Islet of Langerhans (tissue), 1 donor: ENCODE measurements around the gene ACACB.

ENCODE experiments used
- FAIRE-seq: peaks from one replicate; lab custom pipeline; 2011; peaks lifted over from hg19 to GRCh38; lab: Jason Lieb, UNC

ACACB gene

DNA sequence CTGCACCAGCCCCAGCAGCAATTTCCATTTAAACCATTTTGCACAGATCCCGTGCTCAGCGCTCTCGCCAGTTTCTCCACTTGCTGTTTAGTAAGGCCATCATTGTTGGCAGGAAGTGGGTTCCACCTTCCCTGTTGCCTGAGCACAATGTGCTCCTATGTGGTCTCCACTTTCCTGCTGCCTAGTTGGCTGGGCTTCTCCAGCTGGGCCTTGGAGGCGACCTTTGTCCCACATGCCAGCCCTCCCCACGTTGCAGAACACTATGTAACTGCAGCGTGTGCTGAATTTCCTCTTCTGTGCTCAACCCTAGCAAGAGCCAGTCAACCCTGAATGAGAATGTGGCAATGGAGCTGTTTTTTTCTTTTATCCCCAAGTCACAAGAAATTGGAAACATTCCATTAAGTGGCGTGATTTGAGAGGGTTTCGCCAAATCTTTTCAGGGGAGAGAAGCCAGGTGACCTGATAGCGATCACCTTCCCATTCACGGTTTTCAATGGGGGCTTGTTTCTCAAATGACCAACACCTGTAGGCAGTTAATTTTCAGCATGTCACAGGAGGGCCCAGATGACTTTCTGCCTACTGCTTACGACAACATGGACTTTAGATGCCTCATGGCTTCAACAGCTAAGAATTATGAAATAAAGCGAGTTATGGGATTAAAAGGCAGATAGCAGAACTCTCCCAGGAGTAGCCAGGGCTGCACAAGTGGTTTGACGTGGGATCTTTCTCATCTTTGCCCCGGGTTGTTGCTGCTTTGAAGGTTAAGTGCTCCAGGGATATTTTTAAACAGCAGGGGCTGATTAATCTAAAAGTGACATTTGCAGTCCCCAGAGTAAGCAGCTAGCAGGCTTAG, at the start of gene ACACB:
Gene ACACB (plus strand): TSS at position 830 of the 853 bp plus-strand sequence. CDS start 22,819 bp downstream, outside the sequence.
- peak; percentile 82 for FAIRE-seq

DNA sequence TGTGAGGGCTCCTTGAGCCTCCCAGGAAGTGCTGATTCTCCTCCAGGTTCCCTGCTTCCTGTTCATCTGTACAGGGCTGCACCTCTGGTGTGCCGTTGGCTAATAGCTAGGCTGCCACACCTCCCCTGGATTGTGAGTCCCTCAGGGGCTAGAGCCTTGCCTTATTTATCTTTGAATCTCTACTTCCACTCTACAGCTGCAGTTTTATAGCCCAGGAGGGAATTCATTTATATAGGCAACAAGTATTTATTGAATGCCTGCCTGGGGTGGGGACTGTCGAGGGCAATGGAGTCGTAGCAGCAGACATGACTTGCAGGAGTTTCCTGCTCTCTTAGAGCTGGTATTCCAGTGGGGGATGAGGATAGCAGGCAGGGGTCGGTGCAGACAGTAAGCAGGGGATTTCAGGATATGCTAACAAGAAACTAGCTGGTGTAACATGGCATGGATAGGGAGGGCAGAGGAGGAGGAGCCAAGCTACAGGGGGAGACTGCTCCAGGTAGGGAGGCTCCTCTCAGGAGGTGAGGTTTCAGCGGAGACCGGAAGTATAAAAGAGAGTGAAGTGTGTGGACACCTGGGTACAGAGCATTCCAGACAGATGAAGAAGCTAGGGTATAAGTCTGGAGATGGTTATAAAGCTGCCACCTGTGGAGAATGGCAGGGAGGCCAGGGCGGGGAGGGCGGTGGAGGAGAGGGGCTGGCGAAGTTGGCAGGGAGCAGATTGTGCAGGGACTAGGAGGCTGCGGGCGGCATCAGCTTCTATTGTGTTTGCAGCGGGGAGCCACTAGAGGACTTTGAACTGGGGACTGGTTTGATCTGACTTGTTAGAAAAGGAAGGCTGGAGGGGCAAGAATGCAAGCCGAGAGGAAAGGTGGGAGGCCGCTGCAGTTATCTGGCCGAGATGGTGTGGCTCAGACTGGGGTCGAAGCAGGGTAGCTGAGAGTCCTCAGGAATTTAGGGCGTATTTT, 46.8 kb upstream of the ACACB start:
- no peak for FAIRE-seq

DNA sequence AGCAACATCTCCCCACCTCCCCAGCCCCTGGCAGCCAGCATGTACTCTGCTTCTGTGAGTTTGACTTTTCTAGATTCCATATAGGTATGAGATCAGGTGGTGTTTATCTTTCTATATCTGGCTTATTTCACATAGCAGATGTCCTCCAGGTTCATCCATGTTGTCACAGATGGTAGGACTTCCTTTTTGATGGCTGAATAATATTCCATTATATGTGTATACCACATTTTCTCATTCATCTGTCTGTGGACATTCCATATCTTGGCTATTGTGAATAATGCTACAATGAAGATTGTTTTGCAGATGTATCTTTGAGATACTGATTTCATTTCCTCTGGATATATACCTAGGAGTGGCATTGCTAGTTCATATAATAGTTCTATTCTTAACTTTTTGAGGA, 41.5 kb upstream of the ACACB start:
- FAIRE-seq: no peak

DNA sequence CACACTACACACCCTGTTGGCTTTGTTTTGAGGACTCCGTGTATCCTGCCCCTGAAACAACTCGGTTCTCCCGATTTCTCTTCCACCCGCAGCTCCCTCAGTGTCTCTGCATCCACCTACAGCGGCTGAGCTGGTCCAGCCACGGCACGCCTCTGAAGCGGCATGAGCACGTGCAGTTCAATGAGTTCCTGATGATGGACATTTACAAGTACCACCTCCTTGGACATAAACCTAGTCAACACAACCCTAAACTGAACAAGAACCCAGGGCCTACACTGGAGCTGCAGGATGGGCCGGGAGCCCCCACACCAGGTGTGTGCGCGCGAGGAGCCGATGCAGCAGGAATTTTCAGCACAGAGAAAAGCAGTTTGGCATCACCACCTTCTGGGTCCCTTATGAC, 33.6 kb upstream of the ACACB start:
- no peak for FAIRE-seq

DNA sequence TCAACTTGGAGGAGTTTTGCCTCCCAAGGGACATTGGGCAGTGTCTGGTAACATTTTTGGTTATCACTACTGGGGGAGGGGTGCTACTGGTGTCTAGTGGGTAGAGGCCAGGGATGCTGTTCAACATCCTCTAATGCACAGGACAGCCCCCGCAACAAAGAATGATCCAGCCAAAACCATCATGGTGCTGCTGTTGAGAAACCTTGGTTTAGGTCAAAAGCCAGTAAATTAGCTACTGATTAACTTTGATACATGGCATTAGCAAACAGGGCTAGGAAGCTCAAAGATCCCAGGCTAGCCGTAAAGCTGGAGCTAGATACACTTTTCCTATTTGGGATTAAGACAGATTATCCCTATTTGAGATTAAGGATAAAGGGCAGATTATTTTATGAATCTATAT, 32.0 kb upstream of the ACACB start:
- FAIRE-seq: no peak

DNA sequence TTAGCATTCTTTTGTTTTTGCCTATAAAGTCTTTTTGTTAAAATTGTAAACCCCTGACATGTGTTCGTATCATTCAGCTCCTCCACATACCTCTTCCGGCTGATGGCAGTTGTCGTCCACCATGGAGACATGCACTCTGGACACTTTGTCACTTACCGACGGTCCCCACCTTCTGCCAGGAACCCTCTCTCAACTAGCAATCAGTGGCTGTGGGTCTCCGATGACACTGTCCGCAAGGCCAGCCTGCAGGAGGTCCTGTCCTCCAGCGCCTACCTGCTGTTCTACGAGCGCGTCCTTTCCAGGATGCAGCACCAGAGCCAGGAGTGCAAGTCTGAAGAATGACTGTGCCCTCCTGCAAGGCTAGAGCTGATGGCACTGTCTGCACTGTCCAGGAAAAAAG, 30.8 kb upstream of the ACACB start:
- FAIRE-seq: no peak

DNA sequence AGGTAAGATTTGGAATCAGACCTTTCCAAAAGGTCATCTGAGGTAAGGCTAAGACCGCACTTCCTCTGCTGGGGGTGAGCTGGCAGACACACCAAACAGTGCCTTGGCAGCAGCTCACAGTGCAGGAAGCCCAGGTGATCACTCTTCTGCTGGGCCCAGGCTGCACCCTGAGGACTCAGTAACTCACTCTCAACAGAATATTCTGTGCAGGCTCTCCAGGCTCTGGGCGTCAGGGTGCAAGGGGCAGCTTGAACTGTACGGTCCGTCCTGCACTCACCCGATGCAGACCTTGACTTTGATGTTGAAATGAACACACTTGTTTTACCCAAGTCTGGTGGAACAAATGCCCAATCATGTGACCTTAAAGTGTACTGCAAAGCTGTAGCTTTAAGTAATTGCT, 29.1 kb upstream of the ACACB start:
- no peak for FAIRE-seq

DNA sequence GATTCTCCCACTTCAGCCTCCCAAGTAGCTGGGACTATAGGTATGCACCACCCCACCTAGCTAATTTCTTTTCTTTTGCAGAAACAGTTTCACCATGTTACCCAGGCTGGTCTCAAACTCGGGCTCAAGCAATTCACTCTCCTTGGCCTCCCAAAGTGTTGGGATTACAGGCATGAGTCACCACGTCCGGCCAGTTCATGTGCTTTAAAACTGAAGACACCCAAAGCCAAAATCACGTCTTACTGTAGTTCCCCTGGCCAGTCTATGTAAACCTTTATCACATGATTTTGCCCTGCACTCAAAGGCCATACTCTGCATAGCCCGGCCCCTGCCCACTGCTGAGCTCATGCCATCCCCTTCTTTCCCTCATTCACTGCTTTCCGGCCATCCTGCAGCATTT, 27.6 kb upstream of the ACACB start:
- no peak for FAIRE-seq

DNA sequence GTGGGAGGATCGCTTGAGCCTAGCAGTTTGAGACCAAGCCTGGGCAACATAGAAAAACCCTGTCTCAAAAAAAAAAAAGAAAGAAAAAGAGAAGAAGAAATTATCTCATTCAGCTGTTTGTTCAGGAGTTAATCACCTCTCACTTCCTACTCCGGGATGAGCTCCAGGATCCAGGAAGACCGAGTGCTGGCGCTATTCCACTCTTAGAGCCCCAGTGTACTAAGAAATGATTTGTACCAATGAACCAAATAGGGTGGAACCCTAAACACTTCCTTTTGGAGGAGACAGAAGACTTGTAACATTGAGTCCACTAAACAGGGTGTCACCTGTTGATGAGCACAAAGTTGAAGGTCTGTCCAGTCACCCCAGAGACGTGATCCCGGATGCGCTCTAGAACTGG, 26.7 kb upstream of the ACACB start:
- no peak for FAIRE-seq

DNA sequence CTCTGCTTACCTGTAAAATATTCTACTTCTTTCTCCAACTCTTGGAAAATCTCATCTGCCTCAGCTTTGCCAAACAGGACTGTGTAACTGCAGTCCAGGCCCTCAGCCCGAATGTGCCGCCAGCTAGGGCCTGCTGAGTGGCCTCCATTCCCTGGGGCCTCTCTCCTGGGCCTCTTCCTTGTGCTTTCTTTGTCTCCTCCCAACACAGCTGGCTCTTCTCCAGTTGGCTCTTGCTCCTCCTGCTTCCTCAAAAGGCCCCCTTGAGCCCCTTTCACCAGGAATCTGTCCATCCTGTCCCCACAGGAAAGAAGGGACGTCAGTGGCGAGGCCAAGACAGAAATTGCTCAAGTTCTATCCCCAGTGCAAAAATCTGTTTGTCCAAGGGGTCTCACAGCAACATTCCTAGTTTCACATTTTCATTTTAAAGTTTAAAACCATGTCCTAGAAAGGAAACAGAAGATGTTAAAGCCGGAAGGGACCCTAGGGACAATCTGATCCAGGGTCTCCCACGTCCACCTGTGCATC, 23.8 kb upstream of the ACACB start:
- no peak for FAIRE-seq

DNA sequence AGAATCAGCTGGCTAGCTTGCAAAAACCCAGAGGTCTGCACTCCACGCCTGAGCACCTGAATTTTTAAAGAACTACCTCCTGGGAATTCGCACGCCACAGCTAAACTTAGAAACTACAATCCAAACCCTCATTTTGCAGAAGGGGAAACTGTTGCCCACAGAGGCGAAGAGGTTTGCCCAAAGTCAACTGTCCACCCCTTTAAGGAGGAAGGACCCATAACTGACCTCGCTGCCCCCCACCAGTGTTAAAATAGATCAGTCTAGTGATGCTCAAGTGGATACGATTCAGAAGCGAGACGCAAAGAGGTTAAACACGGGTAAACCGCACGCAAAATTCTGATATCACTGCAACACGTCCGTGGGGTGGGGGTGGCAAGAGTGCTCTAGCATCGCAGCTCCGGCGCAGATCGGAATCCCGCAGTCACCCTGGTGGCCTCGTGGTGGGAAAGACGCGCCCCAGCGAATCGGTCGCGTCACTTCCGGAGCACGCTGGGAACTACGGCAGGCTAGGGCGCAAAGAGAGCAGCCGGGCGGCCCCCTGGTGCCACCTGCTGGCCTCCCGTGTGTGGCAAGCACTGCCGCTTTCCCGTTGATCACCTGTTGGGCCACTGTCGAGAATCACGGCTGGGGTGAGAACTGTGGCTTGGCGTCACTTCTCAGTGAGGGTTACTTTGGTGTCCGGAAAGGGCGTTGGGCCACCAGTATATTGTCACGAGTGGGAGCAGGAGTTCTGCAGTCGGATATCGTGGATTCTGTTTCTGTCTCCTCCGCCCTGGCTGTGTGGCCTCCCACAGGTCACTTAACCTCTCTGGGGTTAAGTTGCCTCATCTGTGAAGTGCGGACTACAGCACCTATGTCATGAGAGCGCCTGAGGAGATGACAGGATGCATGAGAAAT, 23.1 kb upstream of the ACACB start, which contains the start of gene ALKBH2:
Gene ALKBH2 (minus strand): TSS at position 451 of the 897 bp plus-strand sequence. CDS start 686 bp downstream, outside the sequence.
- peak; percentile 24 for FAIRE-seq

DNA sequence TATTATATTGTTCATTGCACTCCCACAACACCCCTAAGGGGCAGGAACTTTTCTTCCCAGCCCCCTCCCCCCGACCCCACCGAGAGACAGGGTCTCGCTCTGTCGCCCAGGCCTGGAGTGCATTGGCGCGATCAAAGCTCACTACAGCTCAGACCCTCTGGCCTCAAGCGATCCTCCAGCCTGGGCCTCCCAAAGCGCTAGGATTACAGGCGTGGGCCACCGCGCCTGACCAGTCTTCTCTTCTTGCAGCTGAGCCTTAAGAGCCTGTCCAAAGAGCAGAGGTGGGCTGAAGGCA, 19.3 kb upstream of the ACACB start:
- no peak for FAIRE-seq

DNA sequence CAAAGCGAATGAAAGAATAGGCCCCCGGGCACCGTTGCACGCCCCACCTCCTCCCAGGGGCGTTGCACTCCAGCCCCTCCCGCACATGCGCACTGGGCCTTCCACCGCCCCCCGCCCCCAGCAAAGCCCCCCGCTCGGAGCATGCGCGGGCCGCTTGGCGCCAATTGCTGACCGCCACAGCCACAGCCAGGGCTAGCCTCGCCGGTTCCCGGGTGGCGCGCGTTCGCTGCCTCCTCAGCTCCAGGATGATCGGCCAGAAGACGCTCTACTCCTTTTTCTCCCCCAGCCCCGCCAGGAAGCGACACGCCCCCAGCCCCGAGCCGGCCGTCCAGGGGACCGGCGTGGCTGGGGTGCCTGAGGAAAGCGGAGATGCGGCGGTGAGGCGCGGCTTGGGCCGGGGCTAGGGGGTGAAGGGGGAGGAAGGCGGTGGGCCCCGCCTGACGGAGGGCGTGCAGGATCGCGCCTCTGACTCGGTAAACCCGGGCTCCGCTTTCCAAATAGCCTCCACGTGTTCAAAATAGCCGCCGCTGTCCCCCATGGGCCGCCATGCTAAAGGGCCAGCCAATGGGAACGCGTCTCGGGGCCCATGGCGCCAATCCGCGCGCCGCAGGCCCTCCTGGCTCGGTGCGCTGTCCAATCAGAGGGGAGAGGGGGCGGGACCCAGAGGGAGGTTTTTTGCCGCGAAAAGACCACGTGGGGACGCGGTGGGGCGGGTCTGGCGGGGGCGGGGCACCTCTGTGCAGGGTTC, 18.8 kb upstream of the ACACB start, which contains the start of gene UNG:
Gene UNG (plus strand): TSS at position 163 of the 748 bp plus-strand sequence. CDS start 83 bp downstream, at position 246.
- FAIRE-seq: peak; percentile 33

DNA sequence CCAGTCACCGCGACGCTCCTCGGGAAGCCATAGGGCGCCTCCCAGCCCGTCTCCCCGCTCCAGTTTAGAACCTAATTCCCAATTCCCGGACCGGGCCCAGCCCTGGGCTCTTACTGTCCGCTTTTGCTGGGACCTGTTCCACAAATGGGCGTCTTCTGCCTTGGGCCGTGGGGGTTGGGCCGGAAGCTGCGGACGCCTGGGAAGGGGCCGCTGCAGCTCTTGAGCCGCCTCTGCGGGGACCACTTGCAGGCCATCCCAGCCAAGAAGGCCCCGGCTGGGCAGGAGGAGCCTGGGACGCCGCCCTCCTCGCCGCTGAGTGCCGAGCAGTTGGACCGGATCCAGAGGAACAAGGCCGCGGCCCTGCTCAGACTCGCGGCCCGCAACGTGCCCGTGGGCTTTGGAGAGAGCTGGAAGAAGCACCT, 18.2 kb upstream of the ACACB start:
- FAIRE-seq: no peak

DNA sequence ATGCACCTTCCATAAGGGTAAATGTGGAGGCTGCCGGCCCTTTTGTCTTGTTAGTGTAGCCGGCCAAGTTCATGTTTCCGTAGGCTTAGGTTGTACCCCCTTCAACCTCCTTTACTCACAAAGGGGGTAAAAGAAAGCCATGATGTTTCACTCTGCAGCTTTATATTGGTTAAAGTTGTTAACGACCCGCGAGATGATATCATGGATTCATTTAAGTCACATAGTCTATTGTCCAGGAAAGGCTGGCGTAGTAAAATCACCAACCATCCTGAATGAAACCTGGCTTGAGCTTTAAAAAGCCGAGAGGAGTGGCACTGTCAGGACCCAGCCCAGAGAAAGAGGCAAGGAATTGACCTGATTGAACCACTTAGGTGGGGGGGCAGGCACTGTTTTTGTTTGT, 17.7 kb upstream of the ACACB start:
- FAIRE-seq: no peak

DNA sequence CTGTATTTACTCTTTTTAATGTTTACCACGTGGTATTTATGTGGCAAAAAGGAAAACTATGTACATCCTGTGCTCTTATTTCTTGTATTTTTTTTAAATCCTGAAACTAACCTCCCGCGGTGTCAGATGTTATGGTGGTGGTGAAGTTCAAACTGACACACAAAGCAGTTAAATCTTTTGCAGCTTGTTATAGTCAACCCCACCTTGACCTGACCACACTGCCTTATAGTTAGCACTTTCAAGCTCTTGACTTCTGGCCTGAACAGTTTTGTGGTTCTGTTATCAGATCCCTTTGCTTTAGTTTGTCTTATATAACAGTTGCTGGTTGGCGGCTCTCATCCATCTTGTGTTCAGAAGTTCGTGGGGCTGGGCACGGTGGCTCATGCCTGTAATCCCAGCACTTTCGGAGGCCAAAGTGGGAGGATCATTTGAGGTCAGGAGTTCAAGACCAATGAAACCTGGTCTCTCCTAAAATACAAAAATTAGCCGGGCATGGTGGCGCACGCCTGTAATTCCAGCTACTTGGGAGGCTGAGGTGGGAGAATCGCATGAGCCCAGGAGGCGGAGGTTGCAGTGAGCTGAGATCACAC, 16.9 kb upstream of the ACACB start:
- FAIRE-seq: no peak

DNA sequence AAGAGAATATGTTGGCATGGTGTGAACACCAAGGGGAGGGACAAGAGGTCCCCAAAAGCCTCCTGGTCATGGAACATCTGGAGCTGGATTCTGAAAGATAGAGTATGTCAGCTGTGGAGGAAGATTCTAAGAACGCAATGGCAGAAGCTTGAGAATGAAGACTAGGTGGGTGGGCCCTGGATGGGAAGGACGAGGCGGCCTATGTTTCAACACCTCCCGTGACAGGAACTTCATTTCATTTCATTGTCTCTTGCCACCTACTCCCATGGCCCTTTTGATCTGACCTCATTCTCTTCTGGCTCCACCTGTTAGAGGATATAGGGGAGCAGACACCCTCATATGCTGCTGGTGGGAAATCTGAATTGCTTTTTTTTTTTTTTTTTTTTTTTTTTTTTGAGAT, 15.6 kb upstream of the ACACB start:
- no peak for FAIRE-seq

DNA sequence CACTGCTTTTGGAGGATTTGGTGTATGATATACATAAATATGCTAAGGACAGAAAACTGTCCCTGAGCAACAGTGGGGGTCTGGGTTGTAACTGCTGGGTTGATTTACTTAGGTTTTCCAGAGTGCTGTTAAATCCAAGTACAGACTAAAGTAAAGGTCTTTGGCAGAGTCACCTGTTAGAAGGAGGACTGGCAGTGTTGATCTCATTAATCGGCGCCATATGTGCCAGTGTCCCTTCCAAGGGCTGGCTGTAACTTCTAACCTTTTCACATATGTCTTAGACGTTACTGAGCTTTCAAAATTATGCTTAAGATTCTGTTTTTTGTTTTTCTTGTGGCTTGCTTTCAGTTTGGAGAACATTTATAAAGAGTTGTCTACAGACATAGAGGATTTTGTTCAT, 13.9 kb upstream of the ACACB start:
- no peak for FAIRE-seq

DNA sequence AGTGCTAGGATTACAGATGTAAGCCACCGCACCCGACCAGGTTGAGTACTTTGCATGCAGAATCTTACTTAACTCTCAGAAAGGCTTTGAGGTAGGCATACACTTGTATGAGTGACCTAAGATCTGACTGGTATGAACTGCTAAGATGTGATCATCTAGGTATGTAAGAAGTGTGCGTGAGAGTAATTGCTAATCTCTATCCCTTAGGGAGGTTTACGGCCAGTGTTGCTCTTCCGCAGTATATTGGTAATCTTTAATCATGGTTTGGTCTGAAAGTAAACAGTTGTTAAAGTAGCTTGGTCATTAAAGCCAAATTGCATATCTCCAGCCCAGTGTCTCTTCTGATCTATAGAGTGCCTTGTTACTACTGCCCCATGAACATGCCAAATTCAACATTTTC, 11.2 kb upstream of the ACACB start:
- FAIRE-seq: no peak

DNA sequence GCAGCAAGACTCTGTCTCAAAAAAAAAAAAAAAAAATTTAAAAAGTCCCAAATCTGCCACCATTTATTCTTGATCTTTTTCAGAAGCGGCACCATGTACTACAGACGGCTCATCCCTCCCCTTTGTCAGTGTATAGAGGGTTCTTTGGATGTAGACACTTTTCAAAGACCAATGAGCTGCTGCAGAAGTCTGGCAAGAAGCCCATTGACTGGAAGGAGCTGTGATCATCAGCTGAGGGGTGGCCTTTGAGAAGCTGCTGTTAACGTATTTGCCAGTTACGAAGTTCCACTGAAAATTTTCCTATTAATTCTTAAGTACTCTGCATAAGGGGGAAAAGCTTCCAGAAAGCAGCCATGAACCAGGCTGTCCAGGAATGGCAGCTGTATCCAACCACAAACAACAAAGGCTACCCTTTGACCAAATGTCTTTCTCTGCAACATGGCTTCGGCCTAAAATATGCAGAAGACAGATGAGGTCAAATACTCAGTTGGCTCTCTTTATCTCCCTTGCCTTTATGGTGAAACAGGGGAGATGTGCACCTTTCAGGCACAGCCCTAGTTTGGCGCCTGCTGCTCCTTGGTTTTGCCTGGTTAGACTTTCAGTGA, 6.5 kb upstream of the ACACB start:
- no peak for FAIRE-seq
